HG02678 (cell line): ENCODE measurements around the gene PRKCE.

Experiments
- ATAC-seq: cut with Tn5 transposase; IDR thresholded peaks from one replicate; pipeline ENCODE4 v1.9.1; 2021; ENCODE audit warnings: mild to moderate bottlenecking, moderate library complexity; ENCODE audit not compliant: unreplicated experiment

Gene PRKCE

GRCh38 chr2:45923701-45924100 lies 272.2 kb downstream of the PRKCE start:
- ATAC-seq: no peak

- no peak for ATAC-seq
Measured at GRCh38 chr2:45925026-45925425, 273.6 kb downstream of the PRKCE start.

- ATAC-seq: no peak
Measured at GRCh38 chr2:45925636-45926366, 274.3 kb downstream of the PRKCE start.

- ATAC-seq: no peak
Measured at GRCh38 chr2:45928946-45929345, 277.5 kb downstream of the PRKCE start.

- ATAC-seq: no peak
Measured at GRCh38 chr2:45929674-45930395, 278.4 kb downstream of the PRKCE start.

- no peak for ATAC-seq
Measured at GRCh38 chr2:45930396-45930792, 278.9 kb downstream of the PRKCE start.

GRCh38 chr2:45932278-45932975 lies 281.0 kb downstream of the PRKCE start:
- ATAC-seq: no peak

GRCh38 chr2:45935791-45936622 lies 284.5 kb downstream of the PRKCE start:
- ATAC-seq: peak; percentile 58

- no peak for ATAC-seq
Measured at GRCh38 chr2:45936623-45936979, 285.1 kb downstream of the PRKCE start.

GRCh38 chr2:45937990-45938389 lies 286.5 kb downstream of the PRKCE start:
- no peak for ATAC-seq

GRCh38 chr2:45938649-45939511 lies 287.4 kb downstream of the PRKCE start:
- no peak for ATAC-seq

GRCh38 chr2:45941531-45942236 lies 290.2 kb downstream of the PRKCE start:
- ATAC-seq: no peak

- ATAC-seq: no peak
Measured at GRCh38 chr2:45942237-45942738, 290.8 kb downstream of the PRKCE start.

- no peak for ATAC-seq
Measured at GRCh38 chr2:45943219-45944044, 292.0 kb downstream of the PRKCE start.

- ATAC-seq: no peak
Measured at GRCh38 chr2:45944074-45944473, 292.6 kb downstream of the PRKCE start.

- ATAC-seq: no peak
Measured at GRCh38 chr2:45945302-45945717, 293.8 kb downstream of the PRKCE start.

GRCh38 chr2:45946023-45946422 lies 294.5 kb downstream of the PRKCE start:
- no peak for ATAC-seq

GRCh38 chr2:45950606-45951005 lies 299.1 kb downstream of the PRKCE start:
- ATAC-seq: no peak
